ENCODE measurements around the gene TMEM126B. TPM values are rescaled to one million over a fixed set of nuclear protein-coding genes. Genes with fewer than 3 reads are reported as not detected.

TMEM126B gene
- total RNA-seq, 1 experiment from 2014 or later = 64.2 TPM

- Histone ChIP-seq H3K4me3 (ENCODE audit: insufficient read depth, low read depth, low read length) (no peak overlapping the region), H3K27me3 (ENCODE audit: control insufficient read depth, insufficient read depth, low read length) (no peaks in the 10 kb centered on the region), H3K36me3 (replicated peaks; ENCODE audit: control insufficient read depth, insufficient read depth, low read length) (no peaks in the 10 kb centered on the region)
- peak; percentile 26 for DNase-seq
Observed at GRCh38 chr11:85685125-85685819, 56.9 kb downstream of the TMEM126B start.

- Histone ChIP-seq H3K4me3 (ENCODE audit: insufficient read depth, low read depth, low read length) (no peak within 1 kb of the TSS), H3K36me3 (replicated peaks; ENCODE audit: control insufficient read depth, insufficient read depth, low read length) (no peaks in the 10 kb centered on the region), H3K27me3 (ENCODE audit: control insufficient read depth, insufficient read depth, low read length) (no peaks in the 10 kb centered on the region)
- peak; percentile 49 for DNase-seq
Observed at GRCh38 chr11:85685820-85686459, 57.5 kb downstream of the TMEM126B start, which contains the start of gene CCDC89. CCDC89 (minus strand) TSS chr11:85686195; CDS start chr11:85686130, 65 bp downstream.

Other genes with a start within 250 kb of the TMEM126B start
- 1.8 and 3.3 TPM in 2 replicates for gene DLG2, start 1.2 kb upstream of the TMEM126B start, total RNA-seq (2014; rRNA removed; shearing (Covaris generic))
- 28.0 and 31.6 TPM in 2 replicates for gene TMEM126A, start 19.4 kb downstream of the TMEM126B start, total RNA-seq (2014; rRNA removed; shearing (Covaris generic))
- 34.7 and 48.8 TPM in 2 replicates for gene CREBZF, start 36.5 kb downstream of the TMEM126B start, total RNA-seq (2014; rRNA removed; shearing (Covaris generic))
- not detected in 2 replicates for gene CCDC89, start 57.6 kb downstream of the TMEM126B start, total RNA-seq (2014; rRNA removed; shearing (Covaris generic))
- 1.4 and 2.0 TPM in 2 replicates for gene SYTL2, start 182.5 kb downstream of the TMEM126B start, total RNA-seq (2014; rRNA removed; shearing (Covaris generic))
- gene CCDC83, start 226.8 kb downstream of the TMEM126B start, total RNA-seq (2014; rRNA removed; shearing (Covaris generic)) = not detected in 2 replicates